Activated CD4-positive, alpha-beta T cell treated with anti-CD3 and anti-CD28 coated beads for 36 hours (primary cell): ENCODE data around the gene PMEL. TPM values are rescaled to one million over a fixed set of nuclear protein-coding genes. Genes with fewer than 3 reads are reported as not detected.
"Not testable (repeated sequence)": the region's sequence is repeated elsewhere in the genome, so short reads cannot be mapped to it uniquely, and the experiment has no call there.

Source experiments
- ATAC-seq: fragments of 200-7000 bp; cut with Tn5 transposase; one replicate; pipeline ENCODE4 v1.10.0; 2021; ENCODE audit warnings: mild to moderate bottlenecking, moderate library complexity
- CTCF ChIA-PET: fragments of 350-600 bp; sonication (Branson Sonifier 250); formaldehyde crosslinking; loops from one replicate; lab custom pipeline; 2021; ENCODE audit warnings: antibody characterized with exemption; lab: Charles Lee
- POLR2A ChIA-PET: fragments of 350-600 bp; sonication (Branson Sonifier 250); formaldehyde crosslinking; loops from one replicate; lab custom pipeline; 2021; ENCODE audit warnings: antibody characterized with exemption, inconsistent platforms; lab: Charles Lee
- DNase-seq: peaks from one replicate; pipeline ENCODE4 v3.0.0-alpha.2; 2020
- H3K27ac Mint-ChIP-seq: one replicate; pipeline ENCODE4 v1.8.0; 2021; ENCODE audit warnings: mixed read lengths
- H3K27me3 Mint-ChIP-seq: one replicate; pipeline ENCODE4 v1.8.0; 2021; ENCODE audit warnings: mixed read lengths
- H3K36me3 Mint-ChIP-seq: one replicate; pipeline ENCODE4 v1.8.0; 2021; ENCODE audit warnings: low read depth, mixed read lengths
- H3K4me1 Mint-ChIP-seq: one replicate; pipeline ENCODE4 v1.8.0; 2021; ENCODE audit warnings: mixed read lengths
- H3K4me3 Mint-ChIP-seq: one replicate; pipeline ENCODE4 v1.8.0; 2021; ENCODE audit warnings: mild to moderate bottlenecking, moderate library complexity, mixed read lengths
- H3K9me3 Mint-ChIP-seq: one replicate; pipeline ENCODE4 v1.8.0; 2021; ENCODE audit warnings: low read depth, mixed read lengths
- intact Hi-C, 2 experiments: fragments of 100-400 bp; cut with DNase I in 1 of 2; cut with micrococcal nuclease in 1 of 2; formaldehyde crosslinking; loops; one replicate each; pipeline versions ENCODE4 v1.14.2 to v1.15.1; 2022 to 2024; cut with DNase I, micrococcal nuclease
- total RNA-seq, 2 experiments: library from RNA; stranded (reverse); gene quantifications; one replicate each; pipeline ENCODE4 v1.2.3, GENCODE V29; 2021

PMEL gene
- total RNA-seq, 2 experiments from 2014 or later = 0.86 to 1.2 TPM

DNA sequence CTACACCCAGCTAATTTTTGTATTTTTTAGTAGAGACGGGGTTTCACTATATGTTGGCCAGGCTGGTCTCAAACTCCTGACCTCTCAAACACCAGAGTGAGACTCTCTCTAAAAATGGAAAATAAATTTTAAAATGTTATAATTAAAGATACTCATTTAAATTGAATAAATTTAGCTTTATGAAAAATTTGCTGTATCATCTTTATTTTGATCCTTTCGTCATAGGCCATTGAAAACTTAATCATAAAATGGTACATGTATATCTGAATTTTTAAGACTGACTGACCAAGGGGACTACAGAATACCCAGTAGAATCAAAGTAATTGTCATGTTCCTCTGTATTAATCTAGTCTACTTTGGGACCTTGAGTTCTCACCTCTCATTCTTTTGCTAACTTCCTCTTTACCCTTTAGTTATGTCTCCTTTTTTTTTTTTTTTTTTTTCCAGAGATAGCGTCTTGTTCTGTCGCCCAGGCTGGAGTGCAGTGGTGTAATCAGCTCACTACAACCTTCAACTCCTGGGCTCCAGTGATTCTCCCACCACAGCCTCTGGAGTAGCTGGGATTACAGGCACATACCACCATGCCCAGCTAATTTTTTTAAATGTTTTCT, 17.5 kb upstream of the PMEL start:
- no peak for DNase-seq
- intact Hi-C loops = no loop called here
- Mint-ChIP-seq H3K36me3 (peaks cover 26% of the 10 kb centered on the region), H3K27me3 (no peaks in the 10 kb centered on the region), H3K4me3 (no peak overlapping the region), H3K9me3 (no peaks in the 10 kb centered on the region), H3K4me1 (peaks cover 6% of the 10 kb centered on the region), H3K27ac (no peak overlapping the region)
- ChIA-PET CTCF (interaction anchor here (0.6 to 7.1 kb wide), 7 partner anchors 10 to 245 kb away, joined by 3 to 57 read pairs (median 3); partner anchors contain the start of genes RAB5B and SUOX), POLR2A (interaction anchor here (1.6 kb wide), 1 partner anchor 10 kb away, joined by 7 read pairs; the partner anchor contains the start of gene RAB5B)
- no peak for ATAC-seq

DNA sequence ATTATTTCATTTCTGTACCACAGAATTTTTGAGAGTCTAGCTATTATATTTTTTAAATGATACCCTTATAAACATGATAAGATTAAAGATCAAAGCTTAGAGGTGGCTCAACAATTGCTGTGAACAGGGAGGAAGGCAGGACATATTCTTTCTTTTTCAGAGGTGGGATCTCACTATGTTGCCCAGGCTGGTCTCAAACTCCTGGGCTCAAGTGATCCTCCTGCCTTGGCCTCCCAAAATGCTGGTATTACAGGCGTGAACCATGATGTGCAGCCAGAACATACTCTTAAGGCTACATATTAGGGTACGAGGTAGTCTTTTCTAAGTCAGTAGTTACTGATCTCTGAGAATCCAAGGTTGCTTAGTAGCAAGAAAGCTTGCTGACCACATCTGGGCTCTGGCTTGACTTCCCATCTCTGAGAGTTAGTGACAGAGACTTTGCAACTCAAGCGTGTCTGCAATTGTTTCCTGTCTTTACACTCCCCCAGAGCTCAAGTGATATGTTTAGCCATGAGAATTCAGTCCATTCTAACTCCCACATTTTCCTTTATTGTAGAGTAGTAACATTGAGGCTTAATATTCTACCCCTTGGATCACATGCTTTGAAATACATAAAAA, 16.6 kb upstream of the PMEL start:
- intact Hi-C loops = no loop called here
- ChIA-PET POLR2A (interaction anchor here (0.6 to 1.6 kb wide), 4 partner anchors 9 to 153 kb away, joined by 4 to 7 read pairs (median 5); partner anchors contain the start of genes DNAJC14 and RAB5B), CTCF (interaction anchor here (1.0 to 7.1 kb wide), 9 partner anchors 9 to 245 kb away, joined by 3 to 57 read pairs (median 4); partner anchors contain the start of genes RAB5B and SUOX)
- H3K4me1 Mint-ChIP-seq = peaks cover 10% of the 10 kb centered on the region
- no peaks in the 10 kb centered on the region for H3K27me3 Mint-ChIP-seq
- no peak overlapping the region for H3K4me3 Mint-ChIP-seq
- no peak overlapping the region for H3K27ac Mint-ChIP-seq
- no peaks in the 10 kb centered on the region for H3K9me3 Mint-ChIP-seq
- ATAC-seq (no peak), DNase-seq (no peak)
- peaks cover 22% of the 10 kb centered on the region for H3K36me3 Mint-ChIP-seq

DNA sequence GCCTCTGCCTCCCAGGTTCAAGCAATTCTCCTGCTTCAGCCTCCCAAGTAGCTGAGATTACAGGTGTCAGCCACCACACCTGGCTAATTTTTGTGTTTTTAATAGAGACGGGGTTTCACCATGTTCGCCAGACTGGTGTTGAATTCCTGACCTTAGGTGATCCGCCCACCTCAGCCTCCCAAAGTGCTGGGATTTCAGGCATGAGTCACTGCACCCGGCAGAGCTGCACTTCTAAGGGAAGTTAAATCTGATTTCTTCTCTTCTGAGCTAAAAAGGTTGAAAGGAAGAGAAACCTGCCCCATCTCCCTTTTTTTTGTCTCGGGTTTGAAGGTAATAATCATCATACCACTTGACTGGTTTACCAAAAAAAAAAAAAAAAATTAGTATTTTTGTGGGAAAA, 16.0 kb upstream of the PMEL start:
- CTCF ChIA-PET = interaction anchor here (1.0 to 7.1 kb wide), 7 partner anchors 8 to 243 kb away, joined by 3 to 57 read pairs (median 5); partner anchors contain the start of genes RAB5B and SUOX
- H3K4me3 Mint-ChIP-seq, DNase-seq, H3K27me3 Mint-ChIP-seq, intact Hi-C loops, H3K27ac Mint-ChIP-seq, ATAC-seq, H3K9me3 Mint-ChIP-seq: not testable (repeated sequence)
- H3K4me1 Mint-ChIP-seq = peaks cover 15% of the 10 kb centered on the region
- peaks cover 21% of the 10 kb centered on the region for H3K36me3 Mint-ChIP-seq
- POLR2A ChIA-PET = interaction anchor here (0.6 to 1.6 kb wide), 5 partner anchors 8 to 152 kb away, joined by 4 to 7 read pairs (median 4); partner anchors contain the start of genes DNAJC14 and RAB5B

DNA sequence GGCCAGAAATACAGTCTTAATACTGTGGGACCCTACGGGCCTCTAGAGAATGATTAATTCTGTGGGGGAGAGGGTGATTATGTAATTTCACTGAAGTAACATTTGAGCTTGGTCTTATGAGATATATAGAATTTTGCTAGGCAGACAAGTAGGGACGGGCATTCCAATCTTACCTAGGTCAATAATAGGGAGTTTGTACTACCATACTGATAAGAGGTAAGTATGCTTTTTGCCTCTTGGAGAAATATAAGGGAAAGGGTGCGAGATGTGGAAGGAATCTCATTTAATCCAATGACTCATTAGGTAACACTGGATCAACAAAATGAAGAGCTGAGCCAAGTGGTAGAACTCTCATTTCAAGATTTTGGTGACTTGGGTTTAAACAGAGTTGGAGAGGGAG, 13.2 kb upstream of the PMEL start:
- H3K36me3 Mint-ChIP-seq = peaks cover 12% of the 10 kb centered on the region
- no peak for DNase-seq
- no peak for ATAC-seq
- no peak overlapping the region for H3K4me3 Mint-ChIP-seq
- intact Hi-C loops = no loop called here
- ChIA-PET POLR2A (no interaction called here), CTCF (interaction anchor here (0.5 to 1.0 kb wide), 3 partner anchors 15 to 40 kb away, joined by 3 read pairs; no protein-coding TSS in a partner anchor)
- peaks cover 19% of the 10 kb centered on the region for H3K4me1 Mint-ChIP-seq
- no peak overlapping the region for H3K27ac Mint-ChIP-seq
- no peaks in the 10 kb centered on the region for H3K9me3 Mint-ChIP-seq
- no peaks in the 10 kb centered on the region for H3K27me3 Mint-ChIP-seq

DNA sequence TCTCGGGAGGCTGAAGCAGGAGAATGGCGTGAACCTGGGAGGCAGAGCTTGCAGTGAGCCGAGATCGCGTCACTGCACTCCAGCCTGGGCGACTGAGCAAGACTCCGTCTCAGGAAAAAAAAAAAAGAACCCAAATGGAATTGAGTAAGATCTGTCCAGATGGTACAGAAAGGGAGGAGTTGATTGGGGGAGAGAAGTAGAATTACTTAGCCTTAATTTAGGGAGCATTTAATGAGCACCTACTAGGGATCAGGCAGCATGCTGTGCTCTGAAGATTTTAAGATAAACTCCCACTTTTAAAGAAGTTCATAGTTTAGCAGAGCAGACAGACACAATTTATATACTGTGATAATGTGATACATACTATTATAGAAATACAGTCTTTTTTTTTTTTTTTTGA, 12.6 kb upstream of the PMEL start:
- CTCF ChIA-PET = interaction anchor here (0.6 to 1.1 kb wide), 3 partner anchors 8 to 25 kb away, joined by 3 read pairs; no protein-coding TSS in a partner anchor
- peaks cover 19% of the 10 kb centered on the region for H3K4me1 Mint-ChIP-seq
- DNase-seq = no peak
- H3K9me3 Mint-ChIP-seq = no peaks in the 10 kb centered on the region
- no peak overlapping the region for H3K4me3 Mint-ChIP-seq
- ATAC-seq = no peak
- intact Hi-C loops = no loop called here
- no peaks in the 10 kb centered on the region for H3K27me3 Mint-ChIP-seq
- H3K36me3 Mint-ChIP-seq = peaks cover 8% of the 10 kb centered on the region
- POLR2A ChIA-PET = no interaction called here
- H3K27ac Mint-ChIP-seq = no peak overlapping the region

DNA sequence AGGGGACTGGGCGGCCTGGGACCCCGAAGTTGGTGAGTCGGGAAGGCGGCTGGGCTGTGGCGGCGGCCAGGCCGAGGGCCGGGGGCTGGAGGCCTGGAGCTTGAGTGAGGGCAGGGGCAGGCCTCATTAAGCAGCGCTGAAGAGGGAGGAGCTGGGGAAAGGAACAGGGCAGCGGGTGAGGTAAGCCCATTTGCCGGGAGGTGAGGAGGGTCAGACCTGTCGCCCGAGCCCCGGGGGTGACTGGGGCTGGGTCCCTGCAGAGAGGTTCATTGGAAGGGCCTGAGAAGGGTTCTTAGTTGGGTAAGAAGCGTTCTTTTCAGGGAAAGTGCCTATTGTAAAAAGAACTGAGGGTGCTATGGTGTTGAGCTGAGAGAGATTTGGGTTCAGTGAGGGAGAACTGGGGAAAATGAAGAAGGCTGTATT, 8.5 kb upstream of the PMEL start:
- Mint-ChIP-seq H3K27me3 (no peaks in the 10 kb centered on the region), H3K36me3 (peaks cover 13% of the 10 kb centered on the region), H3K27ac (no peak overlapping the region), H3K4me1 (peaks cover 23% of the 10 kb centered on the region), H3K9me3 (no peaks in the 10 kb centered on the region), H3K4me3 (no peak overlapping the region)
- DNase-seq (peak; percentile 62), ATAC-seq (peak; percentile 11)
- POLR2A ChIA-PET = interaction anchor here (0.5 to 2.1 kb wide), 20 partner anchors 8 to 236 kb away, joined by 3 to 15 read pairs (median 6); partner anchors contain the start of genes DNAJC14, ESYT1, GDF11 and ORMDL2
- intact Hi-C loops = loop anchor here in 1 of 2 experiments (1.0 to 5.0 kb wide), 3 partner anchors 248 to 1548 kb away; partner anchors contain the start of genes BLOC1S1, DDIT3, MBD6 and NABP2
- CTCF ChIA-PET = interaction anchor here (0.6 to 2.9 kb wide), 21 partner anchors 9 to 249 kb away, joined by 3 to 22 read pairs (median 4); partner anchors contain the start of genes ESYT1, ORMDL2, SARNP and ZC3H10

DNA sequence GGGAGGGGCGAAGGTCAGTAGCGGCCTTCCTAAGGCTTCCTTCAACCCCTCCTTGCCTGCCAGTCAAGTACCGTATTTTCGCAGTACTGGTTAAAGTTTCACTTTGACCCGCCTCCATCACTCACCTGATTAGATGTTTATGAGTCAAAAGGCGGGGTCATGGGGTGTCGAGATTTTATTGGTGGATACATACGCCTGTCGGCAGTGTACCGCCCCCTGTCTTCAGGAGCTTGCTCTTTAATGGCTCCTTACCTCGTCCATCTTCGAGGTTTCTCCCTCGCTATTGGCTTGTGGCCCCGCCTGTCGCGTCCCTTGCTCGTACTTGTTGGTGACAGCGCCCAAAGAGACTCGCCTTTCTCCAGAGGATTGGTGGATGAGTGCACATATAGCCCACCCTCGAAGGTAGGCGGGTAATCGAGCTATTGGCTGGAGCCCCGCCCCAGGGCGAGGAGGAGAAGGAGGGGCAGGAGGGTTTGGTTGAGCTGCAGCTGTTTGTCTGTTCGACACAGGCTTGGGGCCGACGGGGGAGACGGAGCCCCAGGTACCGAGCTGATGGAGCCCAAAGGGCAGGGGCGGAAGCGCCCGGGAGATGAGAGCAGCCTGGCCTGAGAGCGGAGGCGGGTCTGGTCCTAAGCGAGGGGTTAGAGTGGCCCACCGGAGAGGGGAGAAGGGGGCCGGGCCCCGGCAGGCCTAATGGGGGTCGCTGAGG, 7.9 kb upstream of the PMEL start, which contains the start of gene RAB5B:
RAB5B (plus strand) TSS at position 480 of the 709 bp plus-strand sequence. CDS start 12,883 bp downstream, outside the sequence.
- Mint-ChIP-seq H3K4me1 (peaks cover 28% of the 10 kb centered on the region), H3K27ac (no peak within 1 kb of the TSS), H3K27me3 (no peaks in the 10 kb centered on the region), H3K9me3 (no peaks in the 10 kb centered on the region), H3K4me3 (no peak within 1 kb of the TSS), H3K36me3 (peaks cover 18% of the 10 kb centered on the region)
- ATAC-seq (peak; percentile 93), DNase-seq (peak; percentile 98)
- intact Hi-C loops = loop anchor here (1.0 to 5.0 kb wide), 13 partner anchors 34 to 1549 kb away; partner anchors contain the start of genes PA2G4 (in 2 of the 2), RPS26 (in 2 of the 2), BLOC1S1 (in 1 of the 2) and DDIT3 (in 1 of the 2)
- POLR2A ChIA-PET = interaction anchor here (0.5 to 2.1 kb wide), 24 partner anchors 9 to 737 kb away, joined by 3 to 15 read pairs (median 5); partner anchors contain the start of genes DNAJC14, ESYT1, GDF11 and ORMDL2
- CTCF ChIA-PET = interaction anchor here (0.6 to 2.9 kb wide), 25 partner anchors 9 to 249 kb away, joined by 3 to 22 read pairs (median 4); partner anchors contain the start of genes ESYT1, IKZF4, ORMDL2 and SARNP

DNA sequence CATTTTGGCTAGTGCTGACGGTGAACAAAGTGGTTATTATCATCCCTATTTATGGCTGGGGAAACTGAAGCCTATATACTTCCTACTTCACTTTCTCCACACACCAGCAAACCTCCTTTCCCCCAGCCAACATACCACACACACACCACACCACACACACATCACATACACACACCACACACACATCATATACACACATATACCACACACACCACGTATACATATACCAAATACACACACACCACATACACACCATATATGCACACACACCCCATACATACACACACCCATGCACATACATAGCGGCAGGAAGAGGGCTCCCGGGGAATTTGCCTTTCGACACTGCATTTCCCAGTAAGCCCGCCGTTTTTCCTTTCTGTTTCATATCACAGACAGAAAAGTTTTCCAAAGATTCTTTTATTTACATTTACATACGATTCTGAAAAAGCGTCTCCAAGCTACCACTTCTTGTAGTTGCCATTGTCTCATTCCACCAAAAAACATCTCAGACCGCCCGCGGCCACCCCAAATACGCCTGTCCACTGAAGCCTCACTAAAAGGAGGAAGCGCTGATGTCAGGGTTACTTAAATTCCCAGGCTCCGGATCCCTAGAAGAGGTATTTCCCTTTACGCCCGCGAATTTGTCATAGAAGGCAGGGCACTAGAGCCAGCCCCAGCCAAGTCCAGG, 7.2 kb upstream of the PMEL start:
- H3K4me1 Mint-ChIP-seq = peaks cover 32% of the 10 kb centered on the region
- no peak for ATAC-seq
- CTCF ChIA-PET = interaction anchor here (0.6 to 2.9 kb wide), 18 partner anchors 10 to 250 kb away, joined by 3 to 22 read pairs (median 4); partner anchors contain the start of genes IKZF4, ORMDL2 and SARNP

DNA sequence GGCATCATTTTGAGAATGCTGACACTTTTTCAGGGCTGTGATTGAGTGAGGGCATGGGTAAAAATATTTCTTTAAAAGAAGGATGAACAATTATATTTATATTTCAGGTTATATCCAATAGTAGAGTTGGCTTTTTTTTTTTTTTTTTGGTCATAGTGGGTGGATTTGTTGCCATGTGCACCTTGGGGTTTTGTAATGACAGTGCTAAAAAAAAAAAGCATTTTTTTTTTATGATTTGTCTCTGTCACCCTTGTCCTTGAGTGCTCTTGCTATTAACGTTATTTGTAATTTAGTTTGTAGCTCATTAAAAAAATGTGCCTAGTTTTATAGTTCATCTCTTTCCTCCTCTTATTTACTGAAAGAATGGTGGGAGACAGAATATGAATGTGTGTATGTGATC, 6.6 kb upstream of the PMEL start:
- Mint-ChIP-seq H3K4me1 (peaks cover 36% of the 10 kb centered on the region), H3K9me3 (no peaks in the 10 kb centered on the region), H3K27me3 (no peaks in the 10 kb centered on the region), H3K4me3 (no peak overlapping the region), H3K36me3 (peaks cover 30% of the 10 kb centered on the region), H3K27ac (peak overlapping the region; percentile 37)
- CTCF ChIA-PET = interaction anchor here (0.6 kb wide), 1 partner anchor 601 kb away, joined by 3 read pairs; no protein-coding TSS in a partner anchor
- ATAC-seq (no peak), DNase-seq (no peak)
- intact Hi-C loops = loop anchor here in 1 of 2 experiments (5.0 kb wide), 2 partner anchors 250 to 1550 kb away; partner anchors contain the start of genes DDIT3, MBD6, NABP2 and RNF41
- POLR2A ChIA-PET = no interaction called here

More for the DNA sequence above, 7.2 kb upstream of the PMEL start:
- peak; percentile 10 for DNase-seq
- peaks cover 24% of the 10 kb centered on the region for H3K36me3 Mint-ChIP-seq
- H3K9me3 Mint-ChIP-seq = no peaks in the 10 kb centered on the region
- intact Hi-C loops = loop anchor here (1.0 to 5.0 kb wide), 12 partner anchors 34 to 1549 kb away; partner anchors contain the start of genes PA2G4 (in 2 of the 2), RPS26 (in 2 of the 2), DDIT3 (in 1 of the 2) and DNAJC14 (in 1 of the 2)
- POLR2A ChIA-PET = interaction anchor here (0.6 to 2.1 kb wide), 20 partner anchors 9 to 738 kb away, joined by 3 to 15 read pairs (median 6); partner anchors contain the start of genes DNAJC14, ESYT1, ORMDL2 and PA2G4
- H3K27ac Mint-ChIP-seq = no peak overlapping the region
- no peaks in the 10 kb centered on the region for H3K27me3 Mint-ChIP-seq
- H3K4me3 Mint-ChIP-seq = no peak overlapping the region
